Measurements from ENCODE around the gene ST8SIA1. TPM values are rescaled to one million over a fixed set of nuclear protein-coding genes. Genes with fewer than 3 reads are reported as not detected.

ST8SIA1 gene
- total and polyA plus RNA-seq, 9 donors, result 0.69 to 18.1 (median 4.1) TPM

- DNase-seq, result no peak
- Histone ChIP-seq H3K4me1 (ENCODE audit: insufficient read depth) (no peaks in the 10 kb centered on the region), H3K9me3 (no peaks in the 10 kb centered on the region), H3K27me3 (no peaks in the 10 kb centered on the region), H3K27ac (no peak overlapping the region), H3K36me3 (no peaks in the 10 kb centered on the region), H3K4me3 (no peak overlapping the region)
- WGBS, 3 donors, result 37 to 41% (median 38%) methylated on average over 4 of the region's 4 CpGs
- no peak for TF ChIP-seq CTCF (IDR thresholded peaks at IDR 0.05)
- intact Hi-C loops (cut with DNase I), result no loop called here
These were observed 16.4 kb upstream of the ST8SIA1 start for GRCh38 chr12:22350886-22351285.

- WGBS, 3 donors, result 86 to 90% (median 89%) methylated on average over 5 of the region's 5 CpGs
- Histone ChIP-seq H3K9me3 (no peaks in the 10 kb centered on the region), H3K4me3 (no peak overlapping the region), H3K27ac (no peak overlapping the region), H3K36me3 (no peaks in the 10 kb centered on the region), H3K4me1 (ENCODE audit: insufficient read depth) (no peaks in the 10 kb centered on the region), H3K27me3 (no peaks in the 10 kb centered on the region)
- no peak for TF ChIP-seq POLR2A (IDR thresholded peaks at IDR 0.05)
- TF ChIP-seq CTCF (IDR thresholded peaks at IDR 0.05), result no peak
- no peak for TF ChIP-seq EP300 (IDR thresholded peaks at IDR 0.05)
- intact Hi-C loops (cut with DNase I), result no loop called here
- no peak for DNase-seq
These were observed 13.7 kb upstream of the ST8SIA1 start for GRCh38 chr12:22348208-22348607.

GRCh38 chr12:22340143-22340542, 5.6 kb upstream of the ST8SIA1 start:
- H3K36me3 ChIP-seq, result no peaks in the 10 kb centered on the region
- DNase-seq, result no peak
- no peak for TF ChIP-seq EP300 (IDR thresholded peaks at IDR 0.05)
- no peak for TF ChIP-seq CTCF (IDR thresholded peaks at IDR 0.05)
- no peak for TF ChIP-seq POLR2A (IDR thresholded peaks at IDR 0.05)
- no peaks in the 10 kb centered on the region for H3K27me3 ChIP-seq
- intact Hi-C loops (cut with DNase I), result no loop called here
- no peaks in the 10 kb centered on the region for H3K4me1 ChIP-seq (ENCODE audit: insufficient read depth)
- 84 to 94% (median 88%) methylated on average over 4 of the region's 4 CpGs for WGBS, 3 donors
- no peak overlapping the region for H3K27ac ChIP-seq
- no peak overlapping the region for H3K4me3 ChIP-seq
- no peaks in the 10 kb centered on the region for H3K9me3 ChIP-seq

- DNase-seq, result no peak
- 82 to 86% (median 83%) methylated on average over 9 of the region's 9 CpGs for WGBS, 3 donors
- no peaks in the 10 kb centered on the region for H3K36me3 ChIP-seq
- no peak overlapping the region for H3K4me3 ChIP-seq
- TF ChIP-seq CTCF (IDR thresholded peaks at IDR 0.05) (no peak), EP300 (IDR thresholded peaks at IDR 0.05) (no peak), POLR2A (IDR thresholded peaks at IDR 0.05) (no peak)
- H3K27me3 ChIP-seq, result no peaks in the 10 kb centered on the region
- intact Hi-C loops (cut with DNase I), result loop anchor here in 3 of 4 donors (5.0 to 10.0 kb wide), 4 partner anchors 105 to 257 kb away; no protein-coding TSS in a partner anchor
- no peak overlapping the region for H3K27ac ChIP-seq
- H3K9me3 ChIP-seq, result no peaks in the 10 kb centered on the region
- H3K4me1 ChIP-seq (ENCODE audit: insufficient read depth), result no peaks in the 10 kb centered on the region
These were observed 5.2 kb upstream of the ST8SIA1 start for GRCh38 chr12:22339691-22340090.

Measured in ovary (tissue), 9 donors.